Fibroblast of the aortic adventitia (primary cell): Measurements from ENCODE around the gene ZNF106. TPM values are rescaled to one million over a fixed set of nuclear protein-coding genes. Genes with fewer than 3 reads are reported as not detected.

Experiments
- DNase-seq: peaks from one replicate; pipeline ENCODE4 v3.0.0-alpha.2; 2010; ENCODE audit warnings: low read depth
- H3K4me3 ChIP-seq: 2 replicates; pipeline ENCODE4 v1.5.1; 2011; ENCODE audit warnings: low read depth, mild to moderate bottlenecking, control low read depth, low read length, moderate library complexity
- total RNA-seq: library from RNA; depleted of rRNA; stranded (reverse); fragments of >200 nt; gene quantifications from 2 replicates; pipeline ENCODE4 v1.2.3, GENCODE V29; 2012; ENCODE audit warnings: low replicate concordance
- TF ChIP-seq, protein P1 (sequence below): IDR thresholded peaks from 2 replicates; pipeline ENCODE4 v1.5.1; 2011; ENCODE audit warnings: mild to moderate bottlenecking, low read length, control low read depth, inconsistent platforms; ENCODE audit not compliant: insufficient read depth

ZNF106 gene
- total RNA-seq, 1 donor = 72.8 TPM

- TF ChIP-seq, protein P1, sequence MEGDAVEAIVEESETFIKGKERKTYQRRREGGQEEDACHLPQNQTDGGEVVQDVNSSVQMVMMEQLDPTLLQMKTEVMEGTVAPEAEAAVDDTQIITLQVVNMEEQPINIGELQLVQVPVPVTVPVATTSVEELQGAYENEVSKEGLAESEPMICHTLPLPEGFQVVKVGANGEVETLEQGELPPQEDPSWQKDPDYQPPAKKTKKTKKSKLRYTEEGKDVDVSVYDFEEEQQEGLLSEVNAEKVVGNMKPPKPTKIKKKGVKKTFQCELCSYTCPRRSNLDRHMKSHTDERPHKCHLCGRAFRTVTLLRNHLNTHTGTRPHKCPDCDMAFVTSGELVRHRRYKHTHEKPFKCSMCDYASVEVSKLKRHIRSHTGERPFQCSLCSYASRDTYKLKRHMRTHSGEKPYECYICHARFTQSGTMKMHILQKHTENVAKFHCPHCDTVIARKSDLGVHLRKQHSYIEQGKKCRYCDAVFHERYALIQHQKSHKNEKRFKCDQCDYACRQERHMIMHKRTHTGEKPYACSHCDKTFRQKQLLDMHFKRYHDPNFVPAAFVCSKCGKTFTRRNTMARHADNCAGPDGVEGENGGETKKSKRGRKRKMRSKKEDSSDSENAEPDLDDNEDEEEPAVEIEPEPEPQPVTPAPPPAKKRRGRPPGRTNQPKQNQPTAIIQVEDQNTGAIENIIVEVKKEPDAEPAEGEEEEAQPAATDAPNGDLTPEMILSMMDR = peak; percentile 21
- DNase-seq = peak; percentile 62
- H3K4me3 ChIP-seq = no peak overlapping the region
These were observed 17.3 kb upstream of the ZNF106 start for GRCh38 chr15:42508263-42508690.

DNA sequence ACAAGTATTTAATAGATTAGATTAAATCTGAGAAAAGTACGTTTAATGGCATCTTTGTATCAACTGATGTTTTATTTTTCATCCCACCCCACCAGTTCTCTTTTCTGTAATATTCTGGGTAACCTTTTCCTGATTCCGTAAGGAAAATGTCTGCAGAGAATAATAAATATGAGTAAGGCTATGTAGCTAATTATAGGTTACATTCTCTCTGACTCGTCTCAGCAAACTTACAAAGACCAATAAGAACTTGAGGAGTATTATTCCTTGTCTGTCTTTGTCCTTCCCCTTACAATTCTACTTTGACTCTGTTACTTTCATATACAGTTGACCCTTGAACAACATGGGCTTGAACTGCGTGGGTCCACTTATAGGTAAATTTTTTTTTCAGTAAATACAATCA lies 16.6 kb upstream of the ZNF106 start:
- H3K4me3 ChIP-seq = no peak overlapping the region
- no peak for DNase-seq
- TF ChIP-seq, protein P1 = no peak

- no peak overlapping the region for H3K4me3 ChIP-seq
- TF ChIP-seq, protein P1 = no peak
- DNase-seq = no peak
These were observed 13.7 kb upstream of the ZNF106 start for GRCh38 chr15:42504631-42505030.

- no peak overlapping the region for H3K4me3 ChIP-seq
- TF ChIP-seq, protein P1 = no peak
- no peak for DNase-seq
These were observed 12.9 kb upstream of the ZNF106 start for GRCh38 chr15:42503825-42504224.

- no peak overlapping the region for H3K4me3 ChIP-seq
- TF ChIP-seq, protein P1 = no peak
- DNase-seq = no peak
These were observed 11.5 kb upstream of the ZNF106 start for GRCh38 chr15:42502477-42502876.

GRCh38 chr15:42499858-42500609 lies 9.1 kb upstream of the ZNF106 start:
- peak; percentile 30 for DNase-seq
- no peak overlapping the region for H3K4me3 ChIP-seq
- TF ChIP-seq, protein P1 = no peak
